Natural killer cell (primary cell): ENCODE data around the gene ERC1. TPM values are rescaled to one million over a fixed set of nuclear protein-coding genes. Genes with fewer than 3 reads are reported as not detected.

Experiments used
- ATAC-seq, 3 donors: fragments of 150-1000 bp in 2 of 3; fragments of 200-7000 bp in 1 of 3; cut with Tn5 transposase; 1 replicate in 1 of 3; 2 replicates in 2 of 3; pipeline ENCODE4 v1.10.0; 2021; ENCODE audit warnings: mild to moderate bottlenecking in 2 of 3, moderate library complexity in 2 of 3
- DNase-seq, 2 donors: peaks; one replicate each; pipeline versions ENCODE4 v3.0.0 to v3.0.0-alpha.2; 2013 to 2021; ENCODE audit warnings: mixed read lengths in 1 of 2
- H3K27ac ChIP-seq: one replicate; pipeline ENCODE4 v1.5.1; 2013; ENCODE audit warnings: mild to moderate bottlenecking, low read length
- H3K27me3 ChIP-seq: one replicate; pipeline ENCODE4 v1.6.1; 2013; ENCODE audit warnings: low read length; ENCODE audit not compliant: control insufficient read depth, insufficient read depth
- H3K36me3 ChIP-seq: one replicate; pipeline ENCODE4 v1.6.1; 2013; ENCODE audit warnings: low read length; ENCODE audit not compliant: control insufficient read depth, insufficient read depth
- H3K4me1 ChIP-seq: one replicate; pipeline ENCODE4 v1.6.1; 2013; ENCODE audit warnings: low read length; ENCODE audit not compliant: control insufficient read depth, insufficient read depth
- H3K4me3 ChIP-seq: one replicate; pipeline ENCODE4 v1.5.1; 2013; ENCODE audit warnings: low read length
- H3K9me3 ChIP-seq: one replicate; pipeline ENCODE4 v1.6.1; 2013; ENCODE audit warnings: low read length; ENCODE audit not compliant: control insufficient read depth, insufficient read depth
- H3K27ac Mint-ChIP-seq, 2 donors: one replicate each; pipeline ENCODE4 v1.8.0; 2022; ENCODE audit warnings: mild to moderate bottlenecking in 2 of 2, mixed read lengths in 2 of 2, moderate library complexity in 1 of 2
- H3K27me3 Mint-ChIP-seq, 2 donors: one replicate each; pipeline ENCODE4 v1.8.0; 2022; ENCODE audit warnings: low read depth in 2 of 2, mixed read lengths in 2 of 2
- H3K36me3 Mint-ChIP-seq: one replicate; pipeline ENCODE4 v1.8.0; 2022; ENCODE audit warnings: mixed read lengths
- H3K4me1 Mint-ChIP-seq, 2 donors: one replicate each; pipeline ENCODE4 v1.8.0; 2022; ENCODE audit warnings: mixed read lengths in 2 of 2
- H3K4me3 Mint-ChIP-seq: one replicate; pipeline ENCODE4 v1.8.0; 2022; ENCODE audit warnings: mild to moderate bottlenecking, moderate library complexity, mixed read lengths
- H3K9me3 Mint-ChIP-seq, 2 donors: one replicate each; pipeline ENCODE4 v1.8.0; 2022; ENCODE audit warnings: mixed read lengths in 2 of 2
- CTCF ChIP-seq: fragments of 200-600 bp; IDR thresholded peaks from one replicate; pipeline ENCODE4 v1.8.0; 2022; ENCODE audit warnings: antibody characterized with exemption
- WGBS: methylation state at CpG from one replicate; pipeline ENCODE4 v1.1.7; 2013; ENCODE audit warnings: missing lambda C conversion rate; ENCODE audit not compliant: insufficient coverage; 5-methylcytosine and 5-hydroxymethylcytosine counted together
- intact Hi-C: fragments of 100-400 bp; cut with micrococcal nuclease; formaldehyde crosslinking; loops from one replicate; pipeline ENCODE4 v1.14.2; 2022
- total RNA-seq, 4 donors: library from RNA; stranded (reverse); fragments of 120-200 nt in 1 of 4; gene quantifications; one replicate each; pipeline versions ENCODE4 v1.2.3 to v1.2.4, GENCODE V29; 2013 to 2022

The ERC1 gene
- total RNA-seq, 3 donors from 2014 or later (not counting 1 experiment from before 2014, with no cell fraction given): 43.5 to 54.0 (median 44.9) TPM

- no peaks in the 10 kb centered on the region for H3K9me3 ChIP-seq
- H3K4me1 ChIP-seq: no peaks in the 10 kb centered on the region
- H3K27ac Mint-ChIP-seq: no peak overlapping the region
- 91% methylated on average over 3 of the region's 3 CpGs for WGBS
- no peaks in the 10 kb centered on the region for H3K27me3 Mint-ChIP-seq
- intact Hi-C loops: no loop called here
- DNase-seq (no peak), ATAC-seq (no peak)
- H3K36me3 ChIP-seq: no peaks in the 10 kb centered on the region
- H3K4me3 ChIP-seq: no peak overlapping the region
- no peak overlapping the region for H3K27ac ChIP-seq
- no peaks in the 10 kb centered on the region for H3K27me3 ChIP-seq
- H3K4me1 Mint-ChIP-seq: peaks cover 0 to 11% of the 10 kb centered on the region in 2 donors
- H3K36me3 Mint-ChIP-seq: no peaks in the 10 kb centered on the region
- TF ChIP-seq CTCF: no peak
- no peak overlapping the region for H3K4me3 Mint-ChIP-seq
- no peaks in the 10 kb centered on the region for H3K9me3 Mint-ChIP-seq
Observed at GRCh38 chr12:1020389-1020788, 29.4 kb downstream of the ERC1 start.

- ATAC-seq: no peak
- H3K36me3 Mint-ChIP-seq: no peaks in the 10 kb centered on the region
- no peak overlapping the region for H3K4me3 Mint-ChIP-seq
- no peaks in the 10 kb centered on the region for H3K36me3 ChIP-seq
- no peaks in the 10 kb centered on the region for H3K4me1 ChIP-seq
- no peaks in the 10 kb centered on the region for H3K27me3 Mint-ChIP-seq
- WGBS: 98% methylated on average over 9 of the region's 9 CpGs
- no peak for DNase-seq
- H3K27ac Mint-ChIP-seq: no peak overlapping the region
- TF ChIP-seq CTCF: no peak
- peaks cover 0 to 11% of the 10 kb centered on the region in 2 donors for H3K4me1 Mint-ChIP-seq
- H3K27me3 ChIP-seq: no peaks in the 10 kb centered on the region
- no peaks in the 10 kb centered on the region for H3K9me3 Mint-ChIP-seq
- no peak overlapping the region for H3K27ac ChIP-seq
- intact Hi-C loops: no loop called here
- no peak overlapping the region for H3K4me3 ChIP-seq
- H3K9me3 ChIP-seq: no peaks in the 10 kb centered on the region
Observed at GRCh38 chr12:1022032-1022970, 31.3 kb downstream of the ERC1 start.

- no peak overlapping the region for H3K27ac ChIP-seq
- intact Hi-C loops: no loop called here
- H3K4me3 Mint-ChIP-seq: no peak overlapping the region
- no peaks in the 10 kb centered on the region for H3K4me1 ChIP-seq
- H3K36me3 ChIP-seq: peaks cover 8% of the 10 kb centered on the region
- H3K9me3 Mint-ChIP-seq: no peaks in the 10 kb centered on the region
- ATAC-seq (no peak), DNase-seq (no peak)
- peaks cover 0 to 5% of the 10 kb centered on the region in 2 donors for H3K4me1 Mint-ChIP-seq
- H3K9me3 ChIP-seq: no peaks in the 10 kb centered on the region
- H3K27ac Mint-ChIP-seq: no peak overlapping the region
- no peak overlapping the region for H3K4me3 ChIP-seq
- no peaks in the 10 kb centered on the region for H3K36me3 Mint-ChIP-seq
- TF ChIP-seq CTCF: no peak
- no peaks in the 10 kb centered on the region for H3K27me3 ChIP-seq
- WGBS: 100% methylated on average over 3 of the region's 3 CpGs
- H3K27me3 Mint-ChIP-seq: no peaks in the 10 kb centered on the region
Observed at GRCh38 chr12:1030779-1031178, 39.8 kb downstream of the ERC1 start.
